NCI-H82 treated with DMSO at 0.1 percent for 48 hours (cell line): ENCODE data around the gene ZNF48.

Source experiments
- DNase-seq: peaks from one replicate; lab custom pipeline; 2025; ENCODE audit not compliant: unreplicated experiment; lab: John Stamatoyannopoulos, UW

ZNF48 gene

GRCh38 chr16:30395155-30395991 lies at the start of gene ZNF48:
Gene ZNF48, plus strand, starts transcription at chr16:30395420. Its CDS starts 375 bp downstream, at chr16:30395795.
- DNase-seq = peak; percentile 82

GRCh38 chr16:30346286-30346685 lies 48.9 kb upstream of the ZNF48 start:
- DNase-seq = no peak

GRCh38 chr16:30348113-30348512 lies 47.1 kb upstream of the ZNF48 start:
- no peak for DNase-seq

GRCh38 chr16:30348929-30349328 lies 46.3 kb upstream of the ZNF48 start:
- no peak for DNase-seq

GRCh38 chr16:30349675-30350074 lies 45.5 kb upstream of the ZNF48 start:
- DNase-seq = no peak

- no peak for DNase-seq
These were observed 44.9 kb upstream of the ZNF48 start for GRCh38 chr16:30350134-30350871.

GRCh38 chr16:30351001-30351441 lies 44.2 kb upstream of the ZNF48 start:
- DNase-seq = no peak

- no peak for DNase-seq
These were observed 43.4 kb upstream of the ZNF48 start for GRCh38 chr16:30351586-30352419.

GRCh38 chr16:30352488-30353401 lies 42.5 kb upstream of the ZNF48 start:
- no peak for DNase-seq

- no peak for DNase-seq
These were observed 41.6 kb upstream of the ZNF48 start for GRCh38 chr16:30353438-30354129.

GRCh38 chr16:30354423-30355143 lies 40.6 kb upstream of the ZNF48 start:
- DNase-seq = no peak

GRCh38 chr16:30355144-30355953 lies 39.9 kb upstream of the ZNF48 start, which contains the start of gene CD2BP2:
Gene CD2BP2, minus strand, starts transcription at chr16:30355308. Its CDS starts 627 bp downstream, at chr16:30354681.
- DNase-seq = peak; percentile 88

GRCh38 chr16:30355954-30356308 lies 39.3 kb upstream of the ZNF48 start:
- DNase-seq = no peak

- DNase-seq = no peak
These were observed 38.7 kb upstream of the ZNF48 start for GRCh38 chr16:30356401-30357084.

- DNase-seq = no peak
These were observed 38.0 kb upstream of the ZNF48 start for GRCh38 chr16:30357085-30357714.

GRCh38 chr16:30357715-30358576 lies 37.3 kb upstream of the ZNF48 start:
- DNase-seq = no peak
